Sigmoid colon (tissue), 4 donors: ENCODE measurements around the gene RAD23B.

Experiments
- EP300 ChIP-seq, 4 donors: sonication (generic); formaldehyde crosslinking; IDR thresholded peaks; one replicate each; pipeline ENCODE4 v1.6.1; 2017; ENCODE audit warnings: antibody characterized with exemption in 4 of 4
- POLR2A ChIP-seq, 2 donors: fragments of 450-650 bp; IDR thresholded peaks; one replicate each; pipeline ENCODE4 v1.6.1; 2016; ENCODE audit warnings: antibody characterized with exemption in 2 of 2, mild to moderate bottlenecking in 2 of 2, moderate library complexity in 2 of 2
- POLR2AphosphoS5 ChIP-seq, 4 donors: sonication (generic); formaldehyde crosslinking; IDR thresholded peaks; one replicate each; pipeline ENCODE4 v1.6.1; 2017; ENCODE audit warnings: antibody characterized with exemption in 4 of 4
- TF ChIP-seq, protein P1 (sequence below), 4 experiments: fragments of 450-650 bp in 3 of 4; fragments of 200-600 bp in 1 of 4; IDR thresholded peaks; one replicate each; pipeline ENCODE4 v1.5.1; 2016 to 2019; ENCODE audit warnings: antibody characterized with exemption in 4 of 4, mild to moderate bottlenecking in 3 of 4, moderate library complexity in 2 of 4

DNA sequence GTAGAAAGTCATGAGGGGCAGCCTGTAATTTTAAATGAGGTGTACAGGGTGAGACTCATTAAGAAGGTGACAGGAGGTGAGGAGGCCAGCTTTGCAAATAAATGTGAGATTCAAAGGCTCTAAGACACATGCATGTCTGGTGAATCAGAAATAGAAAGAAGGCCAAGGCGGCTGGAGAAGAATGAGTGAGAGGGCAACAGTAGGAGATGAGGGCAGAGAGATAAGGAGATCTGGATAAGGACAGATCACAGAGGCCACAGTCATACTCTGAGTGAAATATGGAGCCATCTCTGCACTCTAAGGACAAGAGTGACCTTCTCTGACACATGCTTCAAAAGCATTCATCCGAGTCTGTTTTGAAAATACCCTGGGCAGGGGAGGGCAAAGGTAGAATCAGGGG lies 90.7 kb downstream of the RAD23B start:
- TF ChIP-seq, protein P1, sequence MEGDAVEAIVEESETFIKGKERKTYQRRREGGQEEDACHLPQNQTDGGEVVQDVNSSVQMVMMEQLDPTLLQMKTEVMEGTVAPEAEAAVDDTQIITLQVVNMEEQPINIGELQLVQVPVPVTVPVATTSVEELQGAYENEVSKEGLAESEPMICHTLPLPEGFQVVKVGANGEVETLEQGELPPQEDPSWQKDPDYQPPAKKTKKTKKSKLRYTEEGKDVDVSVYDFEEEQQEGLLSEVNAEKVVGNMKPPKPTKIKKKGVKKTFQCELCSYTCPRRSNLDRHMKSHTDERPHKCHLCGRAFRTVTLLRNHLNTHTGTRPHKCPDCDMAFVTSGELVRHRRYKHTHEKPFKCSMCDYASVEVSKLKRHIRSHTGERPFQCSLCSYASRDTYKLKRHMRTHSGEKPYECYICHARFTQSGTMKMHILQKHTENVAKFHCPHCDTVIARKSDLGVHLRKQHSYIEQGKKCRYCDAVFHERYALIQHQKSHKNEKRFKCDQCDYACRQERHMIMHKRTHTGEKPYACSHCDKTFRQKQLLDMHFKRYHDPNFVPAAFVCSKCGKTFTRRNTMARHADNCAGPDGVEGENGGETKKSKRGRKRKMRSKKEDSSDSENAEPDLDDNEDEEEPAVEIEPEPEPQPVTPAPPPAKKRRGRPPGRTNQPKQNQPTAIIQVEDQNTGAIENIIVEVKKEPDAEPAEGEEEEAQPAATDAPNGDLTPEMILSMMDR (IDR thresholded peaks at IDR 0.05) = no peak
- TF ChIP-seq POLR2A (IDR thresholded peaks at IDR 0.05) = no peak
- no peak for TF ChIP-seq EP300 (IDR thresholded peaks at IDR 0.05)
- TF ChIP-seq POLR2AphosphoS5 (IDR thresholded peaks at IDR 0.05) = no peak
